CD4-positive, alpha-beta T cell treated with Interleukin-1 beta for 1 hour (primary cell): Measurements from ENCODE around the gene KIF13A.
"Not testable (repeated sequence)": the region's sequence is repeated elsewhere in the genome, so short reads cannot be mapped to it uniquely, and the experiment has no call there.

ENCODE experiments used
- DNase-seq, 2 donors: peaks; one replicate each; pipeline ENCODE4 v3.0.0-alpha.2; 2020 to 2022

KIF13A gene

GRCh38 chr6:17842934-17843821 lies 144.3 kb downstream of the KIF13A start:
- DNase-seq = no peak

- no peak for DNase-seq
Observed at GRCh38 chr6:17842014-17842776, 145.2 kb downstream of the KIF13A start.

GRCh38 chr6:17839513-17840223 lies 147.8 kb downstream of the KIF13A start:
- no peak for DNase-seq

GRCh38 chr6:17836293-17836692 lies 151.1 kb downstream of the KIF13A start:
- DNase-seq = no peak

GRCh38 chr6:17835784-17836183 lies 151.7 kb downstream of the KIF13A start:
- no peak for DNase-seq

GRCh38 chr6:17831135-17831534 lies 156.3 kb downstream of the KIF13A start:
- no peak for DNase-seq

- no peak for DNase-seq
Observed at GRCh38 chr6:17829905-17830304, 157.5 kb downstream of the KIF13A start.

- DNase-seq = no peak
Observed at GRCh38 chr6:17828149-17828548, 159.3 kb downstream of the KIF13A start.

- DNase-seq = no peak
Observed at GRCh38 chr6:17826301-17826700, 161.1 kb downstream of the KIF13A start.

- no peak for DNase-seq
Observed at GRCh38 chr6:17820055-17820454, 167.4 kb downstream of the KIF13A start.

- no peak for DNase-seq
Observed at GRCh38 chr6:17817763-17818162, 169.7 kb downstream of the KIF13A start.

GRCh38 chr6:17816921-17817611 lies 170.4 kb downstream of the KIF13A start:
- DNase-seq = no peak

GRCh38 chr6:17813542-17813941 lies 173.9 kb downstream of the KIF13A start:
- no peak for DNase-seq

GRCh38 chr6:17812311-17812710 lies 175.1 kb downstream of the KIF13A start:
- DNase-seq = no peak

- no peak for DNase-seq
Observed at GRCh38 chr6:17808609-17809008, 178.8 kb downstream of the KIF13A start.

- not testable (repeated sequence) for DNase-seq
Observed at GRCh38 chr6:17807431-17807830, 180.0 kb downstream of the KIF13A start.

GRCh38 chr6:17803409-17803808 lies 184.0 kb downstream of the KIF13A start:
- DNase-seq = no peak

- DNase-seq = no peak
Observed at GRCh38 chr6:17798477-17799154, 188.8 kb downstream of the KIF13A start.

GRCh38 chr6:17790489-17790888 lies 196.9 kb downstream of the KIF13A start:
- no peak for DNase-seq

- no peak for DNase-seq
Observed at GRCh38 chr6:17785094-17785787, 202.2 kb downstream of the KIF13A start.

GRCh38 chr6:17780061-17780460 lies 207.4 kb downstream of the KIF13A start:
- DNase-seq = no peak
